HCEC 1CT (cell line): ENCODE measurements around the gene UGT2A2.

Experiments used
- DNase-seq: peaks from one replicate; pipeline ENCODE4 v3.0.0-alpha.2; 2017

The UGT2A2 gene

DNA sequence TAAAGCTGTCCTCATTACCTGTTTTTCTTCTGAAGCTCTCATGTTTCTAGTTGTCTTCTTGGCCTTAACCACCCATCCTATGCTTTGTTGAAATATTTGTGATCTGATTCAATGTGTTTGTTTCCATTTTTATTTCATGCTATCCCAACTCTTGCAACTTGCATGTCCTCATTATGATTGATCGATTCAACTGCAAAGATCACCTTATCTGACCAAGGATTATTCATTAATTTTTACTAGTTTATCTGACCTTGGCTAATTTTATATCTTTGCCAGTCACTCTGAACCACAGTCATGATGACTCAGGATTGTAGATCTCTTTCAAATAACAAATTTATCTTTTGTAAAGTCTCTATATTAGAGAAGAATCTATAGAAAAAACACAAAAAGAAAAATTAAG is 70.7 kb downstream of the UGT2A2 start:
- no peak for DNase-seq

DNA sequence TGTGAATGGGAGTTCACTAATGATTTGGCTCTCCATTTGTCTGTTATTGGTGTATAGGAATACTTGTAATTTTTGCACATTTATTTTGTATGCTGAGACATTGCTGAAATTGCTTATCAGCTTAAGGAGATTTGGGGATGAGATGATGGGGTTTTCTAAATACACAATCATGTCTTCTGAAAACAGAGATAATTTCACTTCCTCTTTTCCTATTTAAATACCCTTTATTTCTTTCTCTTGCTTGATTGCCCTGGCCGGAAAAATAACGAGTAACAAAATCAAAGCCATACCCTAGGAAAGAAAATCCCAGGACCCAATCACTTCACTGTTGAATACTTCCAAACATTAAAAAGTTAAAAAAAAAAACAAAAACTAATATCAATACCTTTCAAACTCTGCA is 76.0 kb downstream of the UGT2A2 start:
- DNase-seq, result no peak

DNA sequence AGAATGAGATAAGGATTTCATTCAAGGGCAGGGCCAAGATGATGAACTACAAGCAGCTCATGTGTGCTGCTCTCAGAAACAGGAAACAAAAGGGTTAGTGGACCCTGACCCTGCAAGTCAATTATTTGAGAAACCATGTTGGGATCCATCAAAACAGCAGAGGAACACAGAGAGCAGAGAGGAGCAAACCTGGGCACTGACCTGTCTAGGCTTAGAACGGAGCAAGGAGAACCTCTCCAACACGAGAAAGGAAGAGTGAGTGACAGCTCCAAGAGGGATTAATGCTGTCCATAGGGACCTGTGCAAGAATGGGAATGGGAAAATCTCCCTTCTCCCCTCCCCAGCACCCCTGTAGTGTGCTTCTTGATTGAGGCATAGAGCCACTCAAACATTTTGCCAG is 89.8 kb downstream of the UGT2A2 start:
- no peak for DNase-seq

DNA sequence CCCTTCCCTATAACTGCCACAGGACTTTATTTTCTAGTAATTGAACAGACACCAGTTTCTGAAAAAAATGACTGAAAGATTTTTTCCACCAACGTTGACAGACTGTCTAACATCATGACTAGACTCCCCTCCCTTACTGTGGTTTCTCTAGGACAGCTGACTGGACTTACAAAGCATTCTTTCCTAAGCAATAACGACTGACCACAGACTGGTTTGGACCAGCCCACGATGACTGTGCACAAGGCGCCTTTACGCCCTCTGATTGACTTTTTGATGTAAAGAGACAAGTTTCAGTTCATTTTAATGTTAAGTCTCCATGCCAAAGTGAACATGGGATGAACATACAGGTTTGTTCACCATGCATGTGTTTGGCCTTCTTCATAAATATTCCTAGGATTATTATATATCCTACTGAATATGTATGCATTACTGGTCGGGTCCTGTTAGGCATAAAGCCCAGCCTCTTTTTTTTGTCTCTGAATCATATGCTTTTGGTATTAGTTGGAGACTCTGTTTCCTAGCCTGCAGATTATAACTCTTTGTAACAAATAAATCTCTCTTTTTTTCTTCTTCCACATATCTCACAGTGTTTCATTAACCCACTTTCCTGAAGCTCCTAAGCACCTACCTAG is 93.2 kb downstream of the UGT2A2 start:
- no peak for DNase-seq
